K562 (cell line): Measurements from ENCODE around the gene PRR35. TPM values are rescaled to one million over a fixed set of nuclear protein-coding genes. Genes with fewer than 3 reads are reported as not detected.

Experiments used
- ATAC-seq: fragments of 200-7000 bp; cut with Tn5 transposase; 3 replicates; pipeline ENCODE4 v1.9.1; 2020; ENCODE audit warnings: moderate library complexity
- BruUV-seq: library from RNA; stranded (reverse); fragments of 400-500 nt; replicated peaks from 2 replicates; lab custom pipeline; 2021; lab: Mats Ljungman, UMichigan
- CTCF ChIA-PET: fragments of 300-600 bp; formaldehyde crosslinking; extraction: SDS; loops from one replicate; lab custom pipeline; 2021; ENCODE audit warnings: low intra/inter-chr PET ratio; lab: Yijun Ruan, JAX
- POLR2A ChIA-PET: fragments of 300-600, 350-650 bp; sonication (Branson Sonifier 250); formaldehyde crosslinking; extraction: SDS; loops from one replicate; lab custom pipeline; 2021; ENCODE audit warnings: antibody characterized with exemption, inconsistent platforms; lab: Yijun Ruan, JAX
- DNase-seq, 4 experiments: peaks; one replicate each; pipeline versions ENCODE4 v3.0.0 to v3.0.0-alpha.2; 2011 to 2018; ENCODE audit warnings: low spot score in 3 of 4, mixed read lengths in 3 of 4; ENCODE audit errors: extremely low read depth in 1 of 4
- FAIRE-seq: peaks from 2 replicates; lab custom pipeline; 2011; peaks lifted over from hg19 to GRCh38; lab: Jason Lieb, UNC
- H2AFZ ChIP-seq: 2 replicates; pipeline ENCODE4 v1.6.0; 2011; ENCODE audit warnings: low read depth, low read length, control low read depth, inconsistent platforms
- H3K27ac ChIP-seq: fragments of 200-600 bp; 3 replicates; pipeline ENCODE4 v1.8.0; 2011; ENCODE audit warnings: low read depth, mild to moderate bottlenecking, control low read depth, inconsistent platforms, low read length, moderate library complexity, mixed read lengths; ENCODE audit errors: extremely low read depth
- H3K27me3 ChIP-seq, 2 experiments: fragments of 300-600 bp in 1 of 2; 2 replicates in 1 of 2; 3 replicates in 1 of 2; pipeline versions ENCODE4 v1.6.0 to v1.8.0; 2011; ENCODE audit warnings: inconsistent platforms in 2 of 2, low read length in 2 of 2, mild to moderate bottlenecking in 1 of 2, mixed read lengths in 1 of 2, moderate library complexity in 1 of 2; ENCODE audit not compliant: control insufficient read depth in 2 of 2, insufficient read depth in 2 of 2
- H3K36me3 ChIP-seq: fragments of 300-600 bp; 3 replicates; pipeline ENCODE4 v1.8.0; 2011; ENCODE audit warnings: mild to moderate bottlenecking, low read length, inconsistent platforms; ENCODE audit not compliant: control insufficient read depth, insufficient read depth
- H3K4me1 ChIP-seq, 2 experiments: fragments of 200-600 bp in 1 of 2; replicated peaks in 1 of 2; 2 replicates in 1 of 2; 3 replicates in 1 of 2; pipeline versions ENCODE4 v1.5.1 to v1.8.0; 2011; ENCODE audit warnings: inconsistent platforms in 2 of 2, low read length in 2 of 2, mild to moderate bottlenecking in 1 of 2, mixed read lengths in 1 of 2, moderate library complexity in 1 of 2; ENCODE audit not compliant: control insufficient read depth in 2 of 2, insufficient read depth in 2 of 2
- H3K4me2 ChIP-seq: 2 replicates; pipeline ENCODE4 v1.6.1; 2011; ENCODE audit warnings: low read length, control low read depth, inconsistent platforms, mixed read lengths; ENCODE audit not compliant: insufficient read depth
- H3K4me3 ChIP-seq: fragments of 200-600 bp; sonication (generic), shearing (Covaris generic); 2 replicates; pipeline ENCODE4 v1.5.1; 2016; ENCODE audit warnings: control low read depth, inconsistent platforms
- H3K79me2 ChIP-seq: fragments of 200-600 bp; 3 replicates; pipeline ENCODE4 v1.8.0; 2011; ENCODE audit warnings: low read length, inconsistent platforms; ENCODE audit not compliant: control insufficient read depth, insufficient read depth
- H3K9ac ChIP-seq, 2 experiments: 2 replicates each; pipeline versions ENCODE4 v1.6.0 to v1.6.1; 2011; ENCODE audit warnings: low read depth in 2 of 2, low read length in 2 of 2, control low read depth in 1 of 2, inconsistent platforms in 1 of 2, mild to moderate bottlenecking in 1 of 2, mixed read lengths in 1 of 2; ENCODE audit not compliant: insufficient read depth in 1 of 2
- H3K9me1 ChIP-seq: one replicate; pipeline ENCODE4 v1.6.0; 2011; ENCODE audit warnings: inconsistent platforms, mild to moderate bottlenecking, low read length, moderate library complexity; ENCODE audit not compliant: control insufficient read depth, insufficient read depth
- H3K9me3 ChIP-seq: replicated peaks from 2 replicates; pipeline ENCODE4 v1.5.1; 2011; ENCODE audit warnings: low read depth, low read length, inconsistent platforms; ENCODE audit not compliant: control insufficient read depth, insufficient read depth
- H4K20me1 ChIP-seq: replicated peaks from 2 replicates; pipeline ENCODE4 v1.6.1; 2011; ENCODE audit warnings: low read length, inconsistent platforms, mixed read lengths; ENCODE audit not compliant: control insufficient read depth, insufficient read depth
- DNMT1 ChIP-seq: fragments of 450-650 bp; IDR thresholded peaks from 2 replicates; pipeline ENCODE4 v1.6.1; 2016; ENCODE audit warnings: antibody characterized with exemption, mild to moderate bottlenecking
- DPF2 ChIP-seq: fragments of 450-650 bp; IDR thresholded peaks from 2 replicates; pipeline ENCODE4 v1.6.1; 2016
- ELF2 ChIP-seq: fragments of 250-450 bp; sonication (Bioruptor Pico); IDR thresholded peaks from 2 replicates; pipeline ENCODE4 v1.5.0; 2021; ENCODE audit warnings: mild to moderate bottlenecking
- FOXA3 ChIP-seq, 2 experiments: fragments of 450-650 bp in 1 of 2; sonication (generic) in 1 of 2; formaldehyde crosslinking; IDR thresholded peaks in 1 of 2; conservative IDR thresholded peaks in 1 of 2; 2 replicates each; pipeline versions ENCODE4 v1.4.0 to v1.8.0; 2020 to 2022; ENCODE audit warnings: mild to moderate bottlenecking in 2 of 2, missing genetic modification reagents in 1 of 2
- NFIC ChIP-seq: fragments of 450-650 bp; IDR thresholded peaks from 2 replicates; pipeline ENCODE4 v1.6.1; 2017; ENCODE audit warnings: mild to moderate bottlenecking, inconsistent platforms
- RNF2 ChIP-seq: sonication (generic); IDR thresholded peaks from 2 replicates; pipeline ENCODE4 v1.6.1; 2016
- TAF1 ChIP-seq: IDR thresholded peaks from 2 replicates; pipeline ENCODE4 v1.6.1; 2011; ENCODE audit warnings: mild to moderate bottlenecking, low read length, moderate library complexity; ENCODE audit not compliant: insufficient read depth, control insufficient read depth, severe bottlenecking; ENCODE audit errors: extremely low read depth
- ZBTB40 ChIP-seq, 2 experiments: fragments of 450-650 bp in 1 of 2; sonication (generic) in 1 of 2; formaldehyde crosslinking in 1 of 2; IDR thresholded peaks; 2 replicates each; pipeline versions ENCODE4 v1.7.1 to v1.9.0; 2016 to 2022; ENCODE audit warnings: inconsistent platforms in 1 of 2, mild to moderate bottlenecking in 1 of 2, missing genetic modification reagents in 1 of 2
- ZBTB5 ChIP-seq: fragments of 450-650 bp; IDR thresholded peaks from 2 replicates; pipeline ENCODE4 v1.6.1; 2017; ENCODE audit warnings: antibody characterized with exemption
- ZNF780A ChIP-seq: fragments of 250-450 bp; sonication (Bioruptor Pico); IDR thresholded peaks from 2 replicates; pipeline ENCODE4 v1.5.0; 2021; ENCODE audit warnings: mild to moderate bottlenecking
- WGBS: fragments of 100-300 bp; shearing (Covaris generic); methylation state at CpG from one replicate; pipeline ENCODE4 v1.1.6; 2016; ENCODE audit warnings: low coverage, mixed read lengths; ENCODE audit not compliant: insufficient coverage; ENCODE audit errors: missing lambda C conversion rate; 5-methylcytosine and 5-hydroxymethylcytosine counted together
- in situ Hi-C: fragments of 300-500 bp; cut with MboI; formaldehyde crosslinking; loops from 4 replicates; pipeline ENCODE4 v1.15.0; 2018; ENCODE audit warnings: inconsistent platforms, mixed read lengths
- intact Hi-C: fragments of 100-400 bp; cut with micrococcal nuclease; formaldehyde crosslinking; loops from 2 replicates; pipeline ENCODE4 v1.14.2; 2022
- polyA plus RNA-seq, 8 experiments: library from polyadenylated mRNA; depleted of rRNA in 4 of 8; stranded (reverse) in 5 of 8; unstranded in 3 of 8; fragments of >200 nt; fragmentation: Nextera tagmentation in 2 of 8; fragmentation: Illumina TruSeq in 1 of 8; extraction: Ambion mirVana in 2 of 8; extraction: Trizol in 1 of 8; gene quantifications; 2 replicates each; pipeline versions ENCODE4 v1.2.1 to v1.2.3, GENCODE V29; 2011 to 2014; ENCODE audit warnings: inconsistent platforms in 1 of 8, missing spikeins in 1 of 8
- total RNA-seq, 7 experiments: library from RNA; depleted of rRNA in 6 of 7; stranded (reverse); fragments of >200 nt in 6 of 7; fragmentation: Illumina TruSeq in 2 of 7; extraction: Trizol in 2 of 7; gene quantifications; 2 replicates each; pipeline versions ENCODE4 v1.2.1 to v1.2.3, GENCODE V29; 2011 to 2021; ENCODE audit warnings: low replicate concordance in 1 of 7

PRR35 gene
- total and polyA plus RNA-seq, 9 of the 15 experiments (the other 6 are each of a cell fraction or from before 2014, with no cell fraction given), result 0.17 to 0.45 (median 0.21) TPM; not detected in 5

- FAIRE-seq (no peak), DNase-seq (no peak), ATAC-seq (no peak)
- H3K36me3 ChIP-seq, result peaks cover 13% of the 10 kb centered on the region; the same call in 1 of the 3 replicates
- H3K27ac ChIP-seq, result no peak overlapping the region
- in situ Hi-C loops, result no loop called here
- no peaks in the 10 kb centered on the region for H4K20me1 ChIP-seq
- H3K9me3 ChIP-seq, result no peaks in the 10 kb centered on the region
- no peak overlapping the region for H3K4me2 ChIP-seq
- H3K27me3 ChIP-seq, result peaks cover 3 to 17% of the 10 kb centered on the region in 2 experiments; a peak in 4 of 5 replicates
- H3K4me1 ChIP-seq, result peaks cover 0 to 80% of the 10 kb centered on the region in 2 experiments; a peak in 2 of 5 replicates
- H3K9me1 ChIP-seq, result no peaks in the 10 kb centered on the region
- POLR2A ChIA-PET, result no interaction called here
- no peak overlapping the region for H3K4me3 ChIP-seq
- BruUV-seq, result no TSS peak
- 54% methylated on average over 16 of the region's 23 CpGs for WGBS
- CTCF ChIA-PET, result no interaction called here
- H3K9ac ChIP-seq, result no peak overlapping the region
- no peaks in the 10 kb centered on the region for H3K79me2 ChIP-seq
- H2AFZ ChIP-seq, result no peak overlapping the region
- intact Hi-C loops, result no loop called here
- TF ChIP-seq ZBTB40 (IDR thresholded peaks at IDR 0.05), result no peak
- TF ChIP-seq ZBTB40 (CRISPR knock-in tag; IDR thresholded peaks at IDR 0.05), result no peak
- TF ChIP-seq FOXA3 (CRISPR knock-in tag; conservative IDR thresholded peaks at IDR 0.05 in 1 of 2, IDR thresholded peaks at IDR 0.05 in 1 of 2), result no peak
- TF ChIP-seq TAF1, result no peak
- no peak for TF ChIP-seq DPF2
- no peak for TF ChIP-seq ZNF780A (CRISPR knock-in tag)
- TF ChIP-seq DNMT1, result no peak
- TF ChIP-seq NFIC, result no peak
- TF ChIP-seq RNF2, result no peak
- no peak for TF ChIP-seq ZBTB5
- TF ChIP-seq ELF2 (CRISPR knock-in tag), result no peak
Measured at GRCh38 chr16:557463-558297, 2.5 kb upstream of the PRR35 start.
